Gastroesophageal sphincter (tissue), 4 donors: ENCODE results near the gene PHLPP1. TPM values are rescaled to one million over a fixed set of nuclear protein-coding genes. Genes with fewer than 3 reads are reported as not detected.

Source experiments
- ATAC-seq: fragments of 150-250 bp; one replicate; pipeline ENCODE4 v1.9.1; 2016; ENCODE audit warnings: mild to moderate bottlenecking, moderate library complexity
- H3K27ac ChIP-seq, 4 donors: fragments of 200-600 bp; sonication (generic) in 3 of 4; 1 replicate in 3 of 4; 2 replicates in 1 of 4; pipeline ENCODE4 v1.5.1; 2016 to 2019
- H3K27me3 ChIP-seq: fragments of 200-600 bp; sonication (generic); one replicate; pipeline ENCODE4 v1.5.1; 2019
- H3K36me3 ChIP-seq, 2 donors: fragments of 200-600 bp; sonication (generic); one replicate each; pipeline ENCODE4 v1.5.1; 2019; ENCODE audit warnings: control low read depth in 1 of 2
- H3K4me1 ChIP-seq, 3 donors: fragments of 200-600 bp; sonication (generic); 1 replicate in 2 of 3; 2 replicates in 1 of 3; pipeline ENCODE4 v1.5.1; 2016 to 2019; ENCODE audit warnings: control low read depth in 2 of 3
- H3K4me3 ChIP-seq, 2 donors: fragments of 200-600 bp; sonication (generic); one replicate each; pipeline ENCODE4 v1.5.1; 2019; ENCODE audit warnings: mild to moderate bottlenecking in 1 of 2, moderate library complexity in 1 of 2
- H3K9me3 ChIP-seq, 3 donors: fragments of 200-600 bp; sonication (generic); one replicate each; pipeline ENCODE4 v1.5.1; 2017 to 2019; ENCODE audit warnings: control low read depth in 2 of 3
- CTCF ChIP-seq, 4 experiments: fragments of 200-600 bp in 2 of 4; fragments of 450-650 bp in 2 of 4; sonication (generic) in 1 of 4; IDR thresholded peaks; one replicate each; pipeline ENCODE4 v1.5.1; 2017 to 2019; ENCODE audit warnings: antibody characterized with exemption in 4 of 4, mild to moderate bottlenecking in 2 of 4, moderate library complexity in 2 of 4
- EP300 ChIP-seq: sonication (generic); formaldehyde crosslinking; IDR thresholded peaks from one replicate; pipeline ENCODE4 v1.6.1; 2017; ENCODE audit warnings: antibody characterized with exemption, mild to moderate bottlenecking
- POLR2A ChIP-seq, 2 donors: fragments of 450-650 bp; IDR thresholded peaks; one replicate each; pipeline ENCODE4 v1.6.1; 2017; ENCODE audit warnings: antibody characterized with exemption in 2 of 2, mild to moderate bottlenecking in 2 of 2, moderate library complexity in 1 of 2
- POLR2AphosphoS5 ChIP-seq: sonication (generic); formaldehyde crosslinking; IDR thresholded peaks from one replicate; pipeline ENCODE4 v1.6.1; 2017; ENCODE audit warnings: antibody characterized with exemption
- WGBS, 2 donors: methylation state at CpG; one replicate each; pipeline ENCODE4 v1.1.5; 2018; ENCODE audit warnings: low coverage in 1 of 2; 5-methylcytosine and 5-hydroxymethylcytosine counted together
- total RNA-seq, 4 donors: library from RNA; depleted of rRNA; stranded (reverse); fragments of >200 nt; gene quantifications; one replicate each; pipeline ENCODE4 v1.1.0, GENCODE V29; 2016

Gene PHLPP1
- total RNA-seq, 4 donors from 2014 or later: 10.8 to 19.1 (median 16.3) TPM

GRCh38 chr18:62741584-62741983, 26.2 kb downstream of the PHLPP1 start:
- WGBS, 2 donors: 60 to 61% methylated on average over 4 of the region's 4 CpGs
- ATAC-seq: no peak
- Histone ChIP-seq H3K27me3 (no peaks in the 10 kb centered on the region), H3K36me3 (no peaks in the 10 kb centered on the region), H3K4me3 (no peak overlapping the region), H3K9me3 (no peaks in the 10 kb centered on the region), H3K4me1 (peaks cover 0 to 61% (median 8%) of the 10 kb centered on the region in 3 donors), H3K27ac (peak overlapping the region; percentile 50 to 68 (median 58))
- TF ChIP-seq CTCF (IDR thresholded peaks at IDR 0.05) (no peak), POLR2AphosphoS5 (no peak), EP300 (no peak), POLR2A (IDR thresholded peaks at IDR 0.05) (no peak)

- no peak for ATAC-seq
- Histone ChIP-seq H3K27ac (peak overlapping the region in 3 of 4 donors; percentile 5 to 38 (median 30)), H3K36me3 (no peaks in the 10 kb centered on the region), H3K9me3 (no peaks in the 10 kb centered on the region), H3K4me1 (peaks cover 0 to 50% (median 8%) of the 10 kb centered on the region in 3 donors), H3K4me3 (no peak overlapping the region), H3K27me3 (no peaks in the 10 kb centered on the region)
- TF ChIP-seq POLR2AphosphoS5 (no peak), POLR2A (IDR thresholded peaks at IDR 0.05) (no peak), CTCF (IDR thresholded peaks at IDR 0.05) (no peak), EP300 (no peak)
- WGBS, 2 donors: 100% methylated on average over 3 of the region's 3 CpGs; no CpG with 5 or more reads in 1 of the 2 donors
Observed at GRCh38 chr18:62744076-62744968, 29.0 kb downstream of the PHLPP1 start.

GRCh38 chr18:62745089-62745751, 29.9 kb downstream of the PHLPP1 start:
- Histone ChIP-seq H3K36me3 (no peaks in the 10 kb centered on the region), H3K9me3 (no peaks in the 10 kb centered on the region), H3K27me3 (no peaks in the 10 kb centered on the region), H3K4me3 (no peak overlapping the region), H3K27ac (no peak overlapping the region), H3K4me1 (peaks cover 0 to 52% (median 8%) of the 10 kb centered on the region in 3 donors)
- no peak for ATAC-seq
- TF ChIP-seq POLR2AphosphoS5: no peak
- no peak for TF ChIP-seq EP300
- TF ChIP-seq CTCF (IDR thresholded peaks at IDR 0.05): no peak
- TF ChIP-seq POLR2A (IDR thresholded peaks at IDR 0.05): no peak
- 80 to 91% methylated on average over 3 of the region's 3 CpGs for WGBS, 2 donors

GRCh38 chr18:62749389-62749788, 34.0 kb downstream of the PHLPP1 start:
- TF ChIP-seq POLR2AphosphoS5: no peak
- TF ChIP-seq CTCF (IDR thresholded peaks at IDR 0.05): no peak
- TF ChIP-seq EP300: no peak
- TF ChIP-seq POLR2A (IDR thresholded peaks at IDR 0.05): no peak
- Histone ChIP-seq H3K4me1 (peaks cover 0 to 48% (median 14%) of the 10 kb centered on the region in 3 donors), H3K9me3 (no peaks in the 10 kb centered on the region), H3K27ac (no peak overlapping the region), H3K27me3 (no peaks in the 10 kb centered on the region), H3K36me3 (no peaks in the 10 kb centered on the region), H3K4me3 (no peak overlapping the region)
- WGBS, 2 donors: 82 to 98% methylated on average over 4 to 6 of the region's 6 CpGs
- no peak for ATAC-seq
